GM23338 (cell line): ENCODE results near the gene ASPDH. TPM values are rescaled to one million over a fixed set of nuclear protein-coding genes. Genes with fewer than 3 reads are reported as not detected.

Experiments
- ATAC-seq: fragments of 200-7000 bp; cut with Tn5 transposase; 3 replicates; pipeline ENCODE4 v1.9.1; 2020
- DNase-seq: peaks from one replicate; pipeline ENCODE4 v3.0.0-alpha.2; 2015; ENCODE audit warnings: low spot score
- H2AFZ ChIP-seq: fragments of 200-600 bp; sonication (generic); 2 replicates; pipeline ENCODE4 v1.8.0; 2016; ENCODE audit warnings: antibody characterized with exemption, mild to moderate bottlenecking, moderate library complexity
- H3F3A ChIP-seq: fragments of 200-600 bp; sonication (generic); replicated peaks from 2 replicates; pipeline ENCODE4 v1.8.0; 2017; ENCODE audit warnings: antibody characterized with exemption, mixed run types, low read depth
- H3K27ac ChIP-seq: fragments of 200-600 bp; sonication (generic); 2 replicates; pipeline ENCODE4 v1.6.1; 2016; ENCODE audit warnings: low read depth
- H3K27me3 ChIP-seq: fragments of 200-600 bp; sonication (generic); 2 replicates; pipeline ENCODE4 v1.8.0; 2016; ENCODE audit warnings: mild to moderate bottlenecking, mixed run types, moderate library complexity; ENCODE audit not compliant: insufficient read depth
- H3K36me3 ChIP-seq: fragments of 200-600 bp; sonication (generic); 2 replicates; pipeline ENCODE4 v1.8.0; 2016; ENCODE audit warnings: mild to moderate bottlenecking; ENCODE audit not compliant: insufficient read depth
- H3K4me1 ChIP-seq: fragments of 200-600 bp; sonication (generic); 2 replicates; pipeline ENCODE4 v1.8.0; 2016; ENCODE audit warnings: mild to moderate bottlenecking, moderate library complexity; ENCODE audit not compliant: insufficient read depth
- H3K4me2 ChIP-seq: fragments of 200-600 bp; sonication (generic); 2 replicates; pipeline ENCODE4 v1.7.1; 2017; ENCODE audit warnings: mixed run types
- H3K4me3 ChIP-seq: fragments of 200-600 bp; sonication (generic); 2 replicates; pipeline ENCODE4 v1.6.1; 2016; ENCODE audit warnings: mixed run types
- H3K79me2 ChIP-seq: fragments of 200-600 bp; sonication (generic); replicated peaks from 2 replicates; pipeline ENCODE4 v1.8.0; 2017; ENCODE audit warnings: mild to moderate bottlenecking; ENCODE audit not compliant: insufficient read depth
- H3K9me2 ChIP-seq: fragments of 200-600 bp; sonication (generic); 2 replicates; pipeline ENCODE4 v1.8.0; 2017; ENCODE audit not compliant: insufficient read depth
- H4K20me1 ChIP-seq: fragments of 200-600 bp; sonication (generic); replicated peaks from 2 replicates; pipeline ENCODE4 v1.8.0; 2017; ENCODE audit warnings: mild to moderate bottlenecking; ENCODE audit not compliant: insufficient read depth
- H3K27ac Mint-ChIP-seq: 2 replicates; pipeline ENCODE4 v1.8.0; 2020; ENCODE audit warnings: inconsistent platforms, mild to moderate bottlenecking, moderate library complexity, mixed read lengths
- H3K27me3 Mint-ChIP-seq: 3 replicates; pipeline ENCODE4 v1.8.0; 2022; ENCODE audit warnings: low read depth, mild to moderate bottlenecking, moderate library complexity, mixed read lengths, inconsistent platforms; ENCODE audit not compliant: insufficient read depth, poor library complexity
- H3K36me3 Mint-ChIP-seq: 3 replicates; pipeline ENCODE4 v1.8.0; 2021; ENCODE audit warnings: low read depth, mild to moderate bottlenecking, inconsistent platforms, moderate library complexity, mixed read lengths
- H3K4me1 Mint-ChIP-seq: 3 replicates; pipeline ENCODE4 v1.8.0; 2020; ENCODE audit warnings: mild to moderate bottlenecking, inconsistent platforms, mixed read lengths
- H3K4me3 Mint-ChIP-seq: 3 replicates; pipeline ENCODE4 v1.8.0; 2021; ENCODE audit warnings: moderate library complexity, mild to moderate bottlenecking, inconsistent platforms, mixed read lengths
- H3K9me3 Mint-ChIP-seq: 3 replicates; pipeline ENCODE4 v1.8.0; 2020; ENCODE audit warnings: moderate library complexity, mild to moderate bottlenecking, inconsistent platforms, mixed read lengths
- CREB1 ChIP-seq: fragments of 250-450 bp; sonication (Bioruptor Pico); IDR thresholded peaks from 2 replicates; pipeline ENCODE4 v1.5.0; 2020; ENCODE audit warnings: low read depth, mild to moderate bottlenecking, moderate library complexity
- EZH2 ChIP-seq: fragments of 200-600 bp; sonication (generic); IDR thresholded peaks from one replicate; pipeline ENCODE4 v1.8.0; 2017; ENCODE audit warnings: antibody characterized with exemption, mild to moderate bottlenecking, low read depth; ENCODE audit not compliant: unreplicated experiment
- EZH2phosphoT487 ChIP-seq: fragments of 200-600 bp; sonication (generic); IDR thresholded peaks from one replicate; pipeline ENCODE4 v1.8.1; 2018; ENCODE audit warnings: antibody characterized with exemption; ENCODE audit not compliant: unreplicated experiment
- JUNB ChIP-seq: IDR thresholded peaks from one replicate; pipeline ENCODE4 v1.6.1; 2016; ENCODE audit warnings: antibody characterized with exemption; ENCODE audit not compliant: unreplicated experiment
- NANOG ChIP-seq: IDR thresholded peaks from 2 replicates; pipeline ENCODE4 v1.6.1; 2016; ENCODE audit warnings: antibody characterized with exemption, borderline replicate concordance
- STAT1 ChIP-seq: IDR thresholded peaks from one replicate; pipeline ENCODE4 v1.6.1; 2016; ENCODE audit warnings: antibody characterized with exemption; ENCODE audit not compliant: unreplicated experiment
- ZNF114 ChIP-seq: fragments of 250-450 bp; sonication (Bioruptor Pico); IDR thresholded peaks from 2 replicates; pipeline ENCODE4 v1.5.0; 2020; ENCODE audit warnings: mild to moderate bottlenecking, moderate library complexity
- ZNF331 ChIP-seq: fragments of 250-450 bp; sonication (Bioruptor Pico); IDR thresholded peaks from 2 replicates; pipeline ENCODE4 v1.5.0; 2020; ENCODE audit warnings: low read depth, mild to moderate bottlenecking, moderate library complexity
- polyA plus RNA-seq: library from polyadenylated mRNA; unstranded; fragments of >200 nt; fragmentation: Nextera tagmentation; extraction: Ambion mirVana; gene quantifications from 2 replicates; pipeline ENCODE4 v1.2.1, GENCODE V29; 2016
- total RNA-seq: library from RNA; depleted of rRNA; stranded (reverse); fragments of >200 nt; shearing (Covaris generic); gene quantifications from 2 replicates; pipeline ENCODE4 v1.2.3, GENCODE V29; 2014
- TF ChIP-seq, protein P1 (sequence below): fragments of 250-450 bp; sonication (Bioruptor Pico); IDR thresholded peaks from 2 replicates; pipeline ENCODE4 v1.5.0; 2020; ENCODE audit warnings: mild to moderate bottlenecking, moderate library complexity
- TF ChIP-seq, protein P2 (sequence below): IDR thresholded peaks from one replicate; pipeline ENCODE4 v1.6.1; 2018; ENCODE audit warnings: antibody characterized with exemption; ENCODE audit not compliant: unreplicated experiment
- TF ChIP-seq, protein P3 (sequence below): IDR thresholded peaks from 2 replicates; pipeline ENCODE4 v1.6.1; 2016; ENCODE audit warnings: antibody characterized with exemption

ASPDH gene
- total and polyA plus RNA-seq, 2 experiments from 2014 or later = not detected

DNA sequence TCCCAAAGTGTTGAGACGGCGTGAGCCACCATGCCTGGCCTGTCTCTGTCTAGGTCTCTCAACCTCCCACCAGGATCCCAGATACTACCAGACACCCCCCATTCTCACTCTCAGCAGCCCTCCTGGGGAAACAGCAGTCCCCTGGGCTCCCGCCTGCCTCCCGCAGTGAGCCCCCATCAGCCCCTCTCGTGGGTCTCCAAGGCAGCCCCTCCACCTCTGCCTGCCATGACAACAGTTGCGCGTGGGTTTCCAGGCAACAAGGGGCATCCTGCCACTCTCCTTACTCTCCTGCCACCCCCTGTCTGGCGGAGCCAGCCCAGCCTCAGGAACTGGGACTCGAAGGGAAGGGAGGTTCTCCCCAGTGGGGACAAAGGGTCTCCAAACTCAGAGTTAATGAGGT is 49.3 kb upstream of the ASPDH start:
- H3K9me3 Mint-ChIP-seq = peaks cover 89% of the 10 kb centered on the region
- no peak overlapping the region for H3K4me3 Mint-ChIP-seq
- H3K36me3 Mint-ChIP-seq = peaks cover 44% of the 10 kb centered on the region
- H2AFZ ChIP-seq = no peak overlapping the region
- peaks cover 21% of the 10 kb centered on the region for H3K27me3 Mint-ChIP-seq
- H3K4me3 ChIP-seq = no peak overlapping the region
- H3K79me2 ChIP-seq = no peaks in the 10 kb centered on the region
- DNase-seq (no peak), ATAC-seq (no peak)
- H3K27me3 ChIP-seq = peaks cover 53% of the 10 kb centered on the region
- H3K4me1 Mint-ChIP-seq = no peaks in the 10 kb centered on the region
- no peak overlapping the region for H3K4me2 ChIP-seq
- peaks cover 28% of the 10 kb centered on the region for H3K4me1 ChIP-seq
- H3K9me2 ChIP-seq = no peaks in the 10 kb centered on the region
- H3F3A ChIP-seq = no peaks in the 10 kb centered on the region
- no peak overlapping the region for H3K27ac Mint-ChIP-seq
- H3K27ac ChIP-seq = no peak overlapping the region
- H3K36me3 ChIP-seq = no peaks in the 10 kb centered on the region
- 0 out of 2 replicates have a peak, but pooled peaks cover 3% of the 10 kb centered on the region for H4K20me1 ChIP-seq
- no peak for TF ChIP-seq EZH2phosphoT487
- TF ChIP-seq CREB1 (CRISPR knock-in tag) = no peak
- no peak for TF ChIP-seq ZNF331 (CRISPR knock-in tag)
- TF ChIP-seq, protein P1, sequence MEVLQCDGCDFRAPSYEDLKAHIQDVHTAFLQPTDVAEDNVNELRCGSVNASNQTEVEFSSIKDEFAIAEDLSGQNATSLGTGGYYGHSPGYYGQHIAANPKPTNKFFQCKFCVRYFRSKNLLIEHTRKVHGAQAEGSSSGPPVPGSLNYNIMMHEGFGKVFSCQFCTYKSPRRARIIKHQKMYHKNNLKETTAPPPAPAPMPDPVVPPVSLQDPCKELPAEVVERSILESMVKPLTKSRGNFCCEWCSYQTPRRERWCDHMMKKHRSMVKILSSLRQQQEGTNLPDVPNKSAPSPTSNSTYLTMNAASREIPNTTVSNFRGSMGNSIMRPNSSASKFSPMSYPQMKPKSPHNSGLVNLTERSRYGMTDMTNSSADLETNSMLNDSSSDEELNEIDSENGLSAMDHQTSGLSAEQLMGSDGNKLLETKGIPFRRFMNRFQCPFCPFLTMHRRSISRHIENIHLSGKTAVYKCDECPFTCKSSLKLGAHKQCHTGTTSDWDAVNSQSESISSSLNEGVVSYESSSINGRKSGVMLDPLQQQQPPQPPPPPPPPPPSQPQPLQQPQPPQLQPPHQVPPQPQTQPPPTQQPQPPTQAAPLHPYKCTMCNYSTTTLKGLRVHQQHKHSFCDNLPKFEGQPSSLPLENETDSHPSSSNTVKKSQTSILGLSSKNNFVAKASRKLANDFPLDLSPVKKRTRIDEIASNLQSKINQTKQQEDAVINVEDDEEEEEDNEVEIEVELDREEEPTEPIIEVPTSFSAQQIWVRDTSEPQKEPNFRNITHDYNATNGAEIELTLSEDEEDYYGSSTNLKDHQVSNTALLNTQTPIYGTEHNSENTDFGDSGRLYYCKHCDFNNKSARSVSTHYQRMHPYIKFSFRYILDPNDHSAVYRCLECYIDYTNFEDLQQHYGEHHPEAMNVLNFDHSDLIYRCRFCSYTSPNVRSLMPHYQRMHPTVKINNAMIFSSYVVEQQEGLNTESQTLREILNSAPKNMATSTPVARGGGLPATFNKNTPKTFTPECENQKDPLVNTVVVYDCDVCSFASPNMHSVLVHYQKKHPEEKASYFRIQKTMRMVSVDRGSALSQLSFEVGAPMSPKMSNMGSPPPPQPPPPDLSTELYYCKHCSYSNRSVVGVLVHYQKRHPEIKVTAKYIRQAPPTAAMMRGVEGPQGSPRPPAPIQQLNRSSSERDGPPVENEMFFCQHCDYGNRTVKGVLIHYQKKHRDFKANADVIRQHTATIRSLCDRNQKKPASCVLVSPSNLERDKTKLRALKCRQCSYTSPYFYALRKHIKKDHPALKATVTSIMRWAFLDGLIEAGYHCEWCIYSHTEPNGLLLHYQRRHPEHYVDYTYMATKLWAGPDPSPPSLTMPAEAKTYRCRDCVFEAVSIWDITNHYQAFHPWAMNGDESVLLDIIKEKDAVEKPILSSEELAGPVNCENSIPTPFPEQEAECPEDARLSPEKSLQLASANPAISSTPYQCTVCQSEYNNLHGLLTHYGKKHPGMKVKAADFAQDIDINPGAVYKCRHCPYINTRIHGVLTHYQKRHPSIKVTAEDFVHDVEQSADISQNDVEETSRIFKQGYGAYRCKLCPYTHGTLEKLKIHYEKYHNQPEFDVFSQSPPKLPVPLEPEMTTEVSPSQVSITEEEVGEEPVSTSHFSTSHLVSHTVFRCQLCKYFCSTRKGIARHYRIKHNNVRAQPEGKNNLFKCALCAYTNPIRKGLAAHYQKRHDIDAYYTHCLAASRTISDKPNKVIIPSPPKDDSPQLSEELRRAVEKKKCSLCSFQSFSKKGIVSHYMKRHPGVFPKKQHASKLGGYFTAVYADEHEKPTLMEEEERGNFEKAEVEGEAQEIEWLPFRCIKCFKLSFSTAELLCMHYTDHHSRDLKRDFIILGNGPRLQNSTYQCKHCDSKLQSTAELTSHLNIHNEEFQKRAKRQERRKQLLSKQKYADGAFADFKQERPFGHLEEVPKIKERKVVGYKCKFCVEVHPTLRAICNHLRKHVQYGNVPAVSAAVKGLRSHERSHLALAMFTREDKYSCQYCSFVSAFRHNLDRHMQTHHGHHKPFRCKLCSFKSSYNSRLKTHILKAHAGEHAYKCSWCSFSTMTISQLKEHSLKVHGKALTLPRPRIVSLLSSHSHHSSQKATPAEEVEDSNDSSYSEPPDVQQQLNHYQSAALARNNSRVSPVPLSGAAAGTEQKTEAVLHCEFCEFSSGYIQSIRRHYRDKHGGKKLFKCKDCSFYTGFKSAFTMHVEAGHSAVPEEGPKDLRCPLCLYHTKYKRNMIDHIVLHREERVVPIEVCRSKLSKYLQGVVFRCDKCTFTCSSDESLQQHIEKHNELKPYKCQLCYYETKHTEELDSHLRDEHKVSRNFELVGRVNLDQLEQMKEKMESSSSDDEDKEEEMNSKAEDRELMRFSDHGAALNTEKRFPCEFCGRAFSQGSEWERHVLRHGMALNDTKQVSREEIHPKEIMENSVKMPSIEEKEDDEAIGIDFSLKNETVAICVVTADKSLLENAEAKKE = no peak
- TF ChIP-seq ZNF114 (CRISPR knock-in tag) = no peak
- no peak for TF ChIP-seq NANOG
- TF ChIP-seq JUNB = no peak
- TF ChIP-seq, protein P2, sequence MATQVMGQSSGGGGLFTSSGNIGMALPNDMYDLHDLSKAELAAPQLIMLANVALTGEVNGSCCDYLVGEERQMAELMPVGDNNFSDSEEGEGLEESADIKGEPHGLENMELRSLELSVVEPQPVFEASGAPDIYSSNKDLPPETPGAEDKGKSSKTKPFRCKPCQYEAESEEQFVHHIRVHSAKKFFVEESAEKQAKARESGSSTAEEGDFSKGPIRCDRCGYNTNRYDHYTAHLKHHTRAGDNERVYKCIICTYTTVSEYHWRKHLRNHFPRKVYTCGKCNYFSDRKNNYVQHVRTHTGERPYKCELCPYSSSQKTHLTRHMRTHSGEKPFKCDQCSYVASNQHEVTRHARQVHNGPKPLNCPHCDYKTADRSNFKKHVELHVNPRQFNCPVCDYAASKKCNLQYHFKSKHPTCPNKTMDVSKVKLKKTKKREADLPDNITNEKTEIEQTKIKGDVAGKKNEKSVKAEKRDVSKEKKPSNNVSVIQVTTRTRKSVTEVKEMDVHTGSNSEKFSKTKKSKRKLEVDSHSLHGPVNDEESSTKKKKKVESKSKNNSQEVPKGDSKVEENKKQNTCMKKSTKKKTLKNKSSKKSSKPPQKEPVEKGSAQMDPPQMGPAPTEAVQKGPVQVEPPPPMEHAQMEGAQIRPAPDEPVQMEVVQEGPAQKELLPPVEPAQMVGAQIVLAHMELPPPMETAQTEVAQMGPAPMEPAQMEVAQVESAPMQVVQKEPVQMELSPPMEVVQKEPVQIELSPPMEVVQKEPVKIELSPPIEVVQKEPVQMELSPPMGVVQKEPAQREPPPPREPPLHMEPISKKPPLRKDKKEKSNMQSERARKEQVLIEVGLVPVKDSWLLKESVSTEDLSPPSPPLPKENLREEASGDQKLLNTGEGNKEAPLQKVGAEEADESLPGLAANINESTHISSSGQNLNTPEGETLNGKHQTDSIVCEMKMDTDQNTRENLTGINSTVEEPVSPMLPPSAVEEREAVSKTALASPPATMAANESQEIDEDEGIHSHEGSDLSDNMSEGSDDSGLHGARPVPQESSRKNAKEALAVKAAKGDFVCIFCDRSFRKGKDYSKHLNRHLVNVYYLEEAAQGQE = no peak
- no peak for TF ChIP-seq STAT1
- TF ChIP-seq, protein P3, sequence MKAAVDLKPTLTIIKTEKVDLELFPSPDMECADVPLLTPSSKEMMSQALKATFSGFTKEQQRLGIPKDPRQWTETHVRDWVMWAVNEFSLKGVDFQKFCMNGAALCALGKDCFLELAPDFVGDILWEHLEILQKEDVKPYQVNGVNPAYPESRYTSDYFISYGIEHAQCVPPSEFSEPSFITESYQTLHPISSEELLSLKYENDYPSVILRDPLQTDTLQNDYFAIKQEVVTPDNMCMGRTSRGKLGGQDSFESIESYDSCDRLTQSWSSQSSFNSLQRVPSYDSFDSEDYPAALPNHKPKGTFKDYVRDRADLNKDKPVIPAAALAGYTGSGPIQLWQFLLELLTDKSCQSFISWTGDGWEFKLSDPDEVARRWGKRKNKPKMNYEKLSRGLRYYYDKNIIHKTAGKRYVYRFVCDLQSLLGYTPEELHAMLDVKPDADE = no peak
- TF ChIP-seq EZH2 = no peak
